ENCODE measurements around the gene KRTAP10-7.

GRCh38 chr21:44612029-44612486 is 11.7 kb downstream of the KRTAP10-7 start, which contains the start of gene KRTAP10-8:
- TF ChIP-seq CTCF (conservative IDR thresholded peaks at IDR 0.05; ENCODE audit: low read length): no peak
- no peak for TF ChIP-seq EZH2phosphoT487 (IDR thresholded peaks at IDR 0.05; ENCODE audit: borderline replicate concordance, low read depth, low read length)
